Thyroid gland (tissue), 4 donors: ENCODE data around the gene PCAT6. TPM values are rescaled to one million over a fixed set of nuclear protein-coding genes. Genes with fewer than 3 reads are reported as not detected.

Experiments
- DNase-seq, 2 donors: peaks; one replicate each; pipeline ENCODE4 v3.0.0-alpha.2; 2019
- H3K27ac ChIP-seq, 3 donors: fragments of 200-600 bp; sonication (generic); 1 replicate in 2 of 3; 2 replicates in 1 of 3; pipeline ENCODE4 v1.5.1; 2016 to 2019; ENCODE audit warnings: mild to moderate bottlenecking in 1 of 3, moderate library complexity in 1 of 3
- H3K27me3 ChIP-seq: fragments of 200-600 bp; sonication (generic); one replicate; pipeline ENCODE4 v1.5.1; 2019
- H3K36me3 ChIP-seq, 2 donors: fragments of 200-600 bp; sonication (generic); one replicate each; pipeline ENCODE4 v1.5.1; 2016 to 2019
- H3K4me1 ChIP-seq, 2 donors: fragments of 200-600 bp; sonication (generic); one replicate each; pipeline ENCODE4 v1.5.1; 2017 to 2019
- H3K4me3 ChIP-seq, 3 donors: fragments of 200-600 bp; sonication (generic); replicated peaks in 1 of 3; 1 replicate in 2 of 3; 2 replicates in 1 of 3; pipeline ENCODE4 v1.5.1; 2016; ENCODE audit warnings: mild to moderate bottlenecking in 1 of 3
- H3K9me3 ChIP-seq: fragments of 200-600 bp; sonication (generic); one replicate; pipeline ENCODE4 v1.5.1; 2017
- CTCF ChIP-seq, 6 experiments: fragments of 200-600 bp in 3 of 6; fragments of 450-650 bp in 3 of 6; sonication (generic) in 3 of 6; IDR thresholded peaks; one replicate each; pipeline ENCODE4 v1.5.1; 2016 to 2019; ENCODE audit warnings: antibody characterized with exemption in 6 of 6, mild to moderate bottlenecking in 2 of 6, inconsistent platforms in 1 of 6, moderate library complexity in 1 of 6
- POLR2A ChIP-seq, 2 donors: fragments of 450-650 bp; IDR thresholded peaks; one replicate each; pipeline ENCODE4 v1.6.1; 2017; ENCODE audit warnings: antibody characterized with exemption in 2 of 2, mild to moderate bottlenecking in 2 of 2, moderate library complexity in 1 of 2
- WGBS, 2 donors: methylation state at CpG; one replicate each; pipeline ENCODE4 v1.1.5; 2017; 5-methylcytosine and 5-hydroxymethylcytosine counted together
- intact Hi-C: fragments of 100-400 bp; cut with DNase I; formaldehyde crosslinking; loops from one replicate; pipeline ENCODE4 v1.15.1; 2023
- total RNA-seq, 4 donors: library from RNA; depleted of rRNA; stranded (reverse); fragments of >200 nt; gene quantifications; one replicate each; pipeline ENCODE4 v1.2.3, GENCODE V29; 2016

The PCAT6 gene
- total RNA-seq, result not detected

- Histone ChIP-seq H3K4me1 (peaks cover 9 to 14% of the 10 kb centered on the region in 2 donors), H3K36me3 (no peaks in the 10 kb centered on the region), H3K9me3 (no peaks in the 10 kb centered on the region), H3K4me3 (peak within 1 kb of the TSS; percentile 51 to 63 (median 56)), H3K27ac (peak within 1 kb of the TSS; percentile 52 to 69 (median 54)), H3K27me3 (no peaks in the 10 kb centered on the region)
- 1 to 2% methylated on average over 23 to 34 of the region's 53 CpGs for WGBS, 2 donors
- TF ChIP-seq POLR2A (IDR thresholded peaks at IDR 0.05) (peak; percentile 26 to 94), CTCF (IDR thresholded peaks at IDR 0.05) (no peak)
- intact Hi-C loops, result loop anchor here (5.0 kb wide), 1 partner anchor 47 kb away; no protein-coding TSS in a partner anchor
- DNase-seq, result peak; percentile 95
Measured at GRCh38 chr1:202810615-202811295, at the start of gene PCAT6. PCAT6 (plus strand) TSS chr1:202810954.

GRCh38 chr1:202762019-202762418 lies 48.7 kb upstream of the PCAT6 start:
- H3K4me1 ChIP-seq, result no peaks in the 10 kb centered on the region
- H3K36me3 ChIP-seq, result peaks cover 23 to 30% of the 10 kb centered on the region in 2 donors
- 72 to 78% methylated on average over 2 of the region's 2 CpGs for WGBS, 2 donors
- H3K27me3 ChIP-seq, result no peaks in the 10 kb centered on the region
- DNase-seq, result no peak
- TF ChIP-seq CTCF (IDR thresholded peaks at IDR 0.05) (no peak), POLR2A (IDR thresholded peaks at IDR 0.05) (no peak)
- no peak overlapping the region for H3K4me3 ChIP-seq
- intact Hi-C loops, result no loop called here
- H3K27ac ChIP-seq, result no peak overlapping the region
- no peaks in the 10 kb centered on the region for H3K9me3 ChIP-seq

- H3K36me3 ChIP-seq, result peaks cover 6 to 22% of the 10 kb centered on the region in 2 donors
- TF ChIP-seq CTCF (IDR thresholded peaks at IDR 0.05), result no peak
- no peak for TF ChIP-seq POLR2A (IDR thresholded peaks at IDR 0.05)
- no peak for DNase-seq
- H3K9me3 ChIP-seq, result no peaks in the 10 kb centered on the region
- no peaks in the 10 kb centered on the region for H3K27me3 ChIP-seq
- intact Hi-C loops, result no loop called here
- H3K4me1 ChIP-seq, result no peaks in the 10 kb centered on the region
- no peak overlapping the region for H3K27ac ChIP-seq
- WGBS, 2 donors, result 93 to 95% methylated on average over 1 of the region's 1 CpG
- no peak overlapping the region for H3K4me3 ChIP-seq
Measured at GRCh38 chr1:202765721-202766120, 45.0 kb upstream of the PCAT6 start.

- intact Hi-C loops, result no loop called here
- peaks cover 32 to 42% of the 10 kb centered on the region in 2 donors for H3K36me3 ChIP-seq
- H3K4me3 ChIP-seq, result no peak overlapping the region
- no peaks in the 10 kb centered on the region for H3K4me1 ChIP-seq
- DNase-seq, result no peak
- H3K27me3 ChIP-seq, result no peaks in the 10 kb centered on the region
- 96 to 99% methylated on average over 2 of the region's 2 CpGs for WGBS, 2 donors
- TF ChIP-seq CTCF (IDR thresholded peaks at IDR 0.05), result no peak
- no peak for TF ChIP-seq POLR2A (IDR thresholded peaks at IDR 0.05)
- no peaks in the 10 kb centered on the region for H3K9me3 ChIP-seq
- no peak overlapping the region for H3K27ac ChIP-seq
Measured at GRCh38 chr1:202770135-202770534, 40.6 kb upstream of the PCAT6 start.

- 87 to 89% methylated on average over 4 of the region's 4 CpGs for WGBS, 2 donors
- Histone ChIP-seq H3K36me3 (peaks cover 0 to 6% of the 10 kb centered on the region in 2 donors), H3K4me1 (peaks cover 0 to 6% of the 10 kb centered on the region in 2 donors), H3K4me3 (no peak overlapping the region), H3K27me3 (no peaks in the 10 kb centered on the region), H3K27ac (no peak overlapping the region), H3K9me3 (no peaks in the 10 kb centered on the region)
- no peak for DNase-seq
- intact Hi-C loops, result no loop called here
- TF ChIP-seq POLR2A (IDR thresholded peaks at IDR 0.05) (no peak), CTCF (IDR thresholded peaks at IDR 0.05) (no peak)
Measured at GRCh38 chr1:202781180-202781579, 29.6 kb upstream of the PCAT6 start.
